T-helper 1 cell (primary cell): Measurements from ENCODE around the gene ZKSCAN4.

Experiments
- DNase-seq, 5 donors: peaks; one replicate each; pipeline ENCODE4 v3.0.0-alpha.2; 2012 to 2020

The ZKSCAN4 gene

DNA sequence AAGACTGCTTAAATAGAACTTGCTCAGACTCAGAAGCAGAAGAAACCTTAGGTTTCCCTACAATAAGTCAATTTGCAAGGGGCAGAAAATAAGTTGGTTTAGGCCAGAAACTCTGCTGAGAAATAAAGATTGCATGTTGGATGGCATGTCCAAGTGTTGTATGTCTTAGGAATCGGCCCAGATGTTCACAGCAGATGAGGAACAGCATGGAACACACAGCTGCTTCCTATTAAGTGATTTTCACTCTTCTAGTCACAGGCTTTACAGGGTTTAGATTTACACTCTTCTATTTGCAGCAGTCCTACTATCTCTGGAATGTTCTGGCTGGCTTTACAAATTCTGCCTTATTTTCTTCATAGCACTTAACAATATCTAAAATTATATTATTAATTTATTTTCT, 3.2 kb downstream of the ZKSCAN4 start:
- DNase-seq, result no peak

DNA sequence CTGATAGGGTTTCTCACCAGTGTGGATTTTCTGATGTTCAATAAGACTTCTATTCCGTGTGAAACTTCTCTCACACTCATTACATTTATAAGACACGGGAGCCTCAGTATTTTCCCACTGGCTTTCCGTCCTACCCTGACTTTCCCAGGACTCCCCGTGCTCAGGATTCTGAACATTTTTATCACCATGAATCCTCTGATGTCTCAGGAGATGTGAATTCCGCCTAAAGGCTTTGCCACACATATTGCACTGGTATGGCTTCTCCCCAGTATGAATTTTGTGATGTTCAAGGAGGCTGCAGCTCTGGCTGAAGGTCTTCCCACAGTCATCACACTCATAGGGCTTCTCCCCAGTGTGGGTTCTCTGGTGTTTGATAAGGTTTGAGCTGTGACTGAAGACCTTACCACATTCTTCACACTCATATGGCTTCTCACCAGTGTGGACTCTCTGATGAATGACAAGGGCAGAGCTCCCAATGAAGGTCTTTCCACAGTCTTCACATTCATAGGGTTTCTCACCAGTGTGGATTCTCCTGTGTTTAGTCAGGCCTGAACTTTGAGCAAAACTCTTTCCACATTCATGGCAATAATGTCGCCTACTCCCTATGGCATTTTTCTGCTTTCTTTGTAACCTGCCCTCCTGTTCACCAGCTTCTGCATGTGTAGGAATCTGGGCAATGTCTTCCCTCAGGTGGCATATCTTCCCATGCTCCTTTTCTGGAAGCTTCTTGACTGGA, 6.7 kb downstream of the ZKSCAN4 start:
- no peak for DNase-seq

DNA sequence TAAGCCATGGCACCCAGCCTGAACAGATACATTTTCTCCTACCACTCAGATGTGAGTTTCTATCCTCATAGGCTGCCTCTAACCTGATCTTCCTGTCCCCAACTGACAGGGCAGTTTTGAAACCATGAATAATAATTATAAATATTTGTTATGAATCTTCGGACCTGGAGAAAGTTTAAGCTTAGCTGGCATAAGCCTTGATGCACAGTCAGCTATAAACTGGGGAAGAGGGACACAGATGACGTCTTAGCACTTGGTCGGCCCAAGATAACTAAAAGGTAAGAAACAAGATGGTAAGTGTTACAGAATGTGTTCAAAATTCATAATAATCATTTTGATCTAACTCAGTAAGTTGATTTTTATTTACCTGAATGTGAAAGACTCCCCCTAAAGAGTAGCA, 8.1 kb downstream of the ZKSCAN4 start:
- no peak for DNase-seq

DNA sequence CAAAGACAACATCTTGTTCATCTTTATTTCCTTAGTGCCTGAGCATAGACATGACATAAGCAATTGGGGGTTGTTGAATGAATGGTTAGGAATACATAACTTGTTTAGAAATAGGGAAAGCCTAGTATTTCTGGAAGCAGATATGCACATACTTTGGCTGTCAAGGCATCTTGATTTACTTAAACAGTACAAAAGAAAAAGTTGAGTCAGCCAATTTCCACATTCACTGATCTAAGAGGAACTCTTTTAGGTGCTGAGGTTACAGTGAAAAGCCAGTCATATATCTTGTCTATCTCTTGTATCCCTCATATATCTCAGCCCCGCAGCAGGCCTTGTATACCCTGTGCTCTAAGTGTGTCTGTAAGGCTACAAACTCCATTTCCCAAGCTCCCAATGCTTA, 11.6 kb downstream of the ZKSCAN4 start:
- no peak for DNase-seq

DNA sequence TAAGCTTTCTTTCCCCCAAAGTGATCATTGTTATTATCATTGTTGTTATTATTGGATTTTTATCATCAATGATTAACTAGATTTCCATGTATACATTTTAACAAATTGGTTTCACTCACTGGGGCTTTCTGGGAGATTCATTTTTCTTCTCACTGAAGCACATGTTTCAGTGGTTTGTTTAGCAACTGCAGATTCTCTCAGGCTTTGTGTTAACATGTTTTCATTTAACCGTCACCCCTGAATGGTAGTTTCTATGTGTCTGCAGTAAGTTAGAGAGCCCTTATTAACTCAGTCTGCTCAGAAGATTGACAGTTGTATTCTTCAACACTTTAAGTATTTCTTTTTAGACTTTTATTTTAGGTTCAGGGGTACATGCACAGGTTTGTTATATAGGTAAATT, 12.4 kb downstream of the ZKSCAN4 start:
- DNase-seq, result no peak

DNA sequence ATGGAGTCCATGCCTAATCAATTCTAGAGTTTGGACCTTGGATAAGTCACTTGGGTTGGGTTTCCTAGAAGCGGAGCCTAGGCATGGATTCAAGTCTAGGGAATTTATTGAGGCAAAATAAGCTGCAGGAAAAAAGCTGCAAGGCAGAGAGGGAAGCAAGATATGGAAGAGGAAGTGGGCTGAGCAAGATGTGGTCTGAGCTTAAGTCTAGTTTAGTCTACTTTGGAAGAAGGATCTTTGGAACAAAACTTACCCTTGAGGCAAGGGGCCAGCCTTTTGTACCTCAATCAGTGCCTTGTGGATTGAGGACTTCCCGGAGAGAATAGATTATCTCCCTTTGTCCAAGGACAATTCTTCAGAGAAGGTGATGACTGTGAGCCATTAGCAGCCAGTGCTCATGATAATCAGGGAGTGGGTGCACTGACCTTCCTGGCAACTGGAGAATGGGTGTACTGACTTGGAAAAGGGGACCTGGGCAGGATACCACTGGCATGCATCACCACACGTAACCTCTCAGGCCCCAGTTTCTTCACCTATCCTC, 16.1 kb downstream of the ZKSCAN4 start:
- no peak for DNase-seq

DNA sequence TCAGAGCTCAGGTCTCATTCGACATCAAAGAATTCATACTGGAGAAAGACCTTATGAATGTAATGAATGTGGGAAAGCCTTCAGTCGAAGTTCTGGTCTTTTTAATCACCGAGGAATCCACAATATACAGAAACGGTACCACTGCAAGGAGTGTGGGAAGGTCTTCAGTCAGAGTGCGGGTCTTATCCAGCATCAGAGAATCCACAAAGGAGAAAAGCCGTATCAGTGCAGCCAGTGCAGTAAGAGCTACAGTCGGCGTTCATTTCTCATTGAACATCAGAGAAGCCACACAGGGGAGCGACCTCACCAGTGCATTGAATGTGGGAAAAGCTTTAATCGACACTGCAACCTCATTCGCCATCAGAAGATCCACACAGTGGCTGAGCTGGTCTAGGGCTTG, 19.3 kb downstream of the ZKSCAN4 start:
- DNase-seq, result no peak

DNA sequence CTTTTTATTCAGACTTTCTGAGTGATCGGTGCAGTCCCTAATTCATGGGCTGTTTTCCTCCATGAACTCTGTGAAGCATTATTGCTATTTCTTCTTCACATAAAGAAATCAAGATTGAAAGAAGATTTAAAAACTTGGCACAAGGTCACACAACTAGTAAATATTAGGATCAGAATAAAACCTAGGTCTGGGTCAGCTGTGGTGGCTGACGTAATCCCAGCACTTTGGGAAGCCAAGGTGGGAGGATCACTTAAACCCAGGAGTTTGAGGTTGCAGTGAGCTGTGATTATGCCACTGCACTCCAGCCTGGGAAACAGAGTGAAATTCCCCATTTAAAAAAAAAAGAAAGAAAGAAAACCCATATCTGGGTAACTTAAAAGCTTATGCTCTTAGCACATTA, 25.6 kb downstream of the ZKSCAN4 start:
- DNase-seq, result no peak

DNA sequence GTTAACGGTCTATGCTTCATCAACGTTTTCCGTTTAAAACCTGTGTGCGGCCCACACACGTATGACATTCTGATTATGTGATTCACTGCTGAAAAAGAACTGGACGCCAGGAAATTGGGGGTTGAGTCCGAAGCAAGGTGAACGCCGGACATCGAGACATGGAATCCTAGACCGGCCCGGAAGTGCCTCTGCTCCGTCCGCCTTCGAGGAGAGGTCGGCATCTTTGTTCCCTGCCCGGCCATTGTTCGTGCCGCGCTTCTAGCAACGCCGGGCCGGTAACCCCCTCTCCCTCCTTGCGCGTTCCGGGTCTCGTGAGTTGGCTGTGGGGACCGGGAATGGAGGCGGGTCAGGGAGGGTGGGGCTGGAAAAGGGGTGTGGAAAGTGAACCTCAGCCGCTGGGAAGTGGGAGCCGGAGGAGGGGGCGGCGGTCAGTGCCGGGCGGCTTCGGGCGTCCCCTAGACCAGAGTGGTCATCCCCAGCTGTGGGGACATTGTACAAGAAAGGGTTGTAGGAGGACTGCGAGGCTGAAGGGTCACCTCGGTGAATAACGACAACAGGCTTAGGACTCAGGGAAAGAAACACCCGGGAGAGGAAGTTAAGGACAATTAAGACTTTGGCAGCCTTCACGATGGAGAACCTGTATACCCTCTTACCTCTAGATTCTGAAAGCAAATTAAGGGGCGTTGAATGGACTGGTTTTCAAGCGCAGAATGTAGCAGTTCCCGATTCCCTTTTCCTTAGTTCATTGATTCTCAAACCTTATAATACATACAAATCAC, 26.8 kb downstream of the ZKSCAN4 start, which contains the start of gene ZSCAN9:
ZSCAN9 (plus strand) TSS at position 220 of the 779 bp plus-strand sequence. CDS start 1,810 bp downstream, outside the sequence.
- DNase-seq, result peak in 2 of 5 donors; percentile 5 to 61

DNA sequence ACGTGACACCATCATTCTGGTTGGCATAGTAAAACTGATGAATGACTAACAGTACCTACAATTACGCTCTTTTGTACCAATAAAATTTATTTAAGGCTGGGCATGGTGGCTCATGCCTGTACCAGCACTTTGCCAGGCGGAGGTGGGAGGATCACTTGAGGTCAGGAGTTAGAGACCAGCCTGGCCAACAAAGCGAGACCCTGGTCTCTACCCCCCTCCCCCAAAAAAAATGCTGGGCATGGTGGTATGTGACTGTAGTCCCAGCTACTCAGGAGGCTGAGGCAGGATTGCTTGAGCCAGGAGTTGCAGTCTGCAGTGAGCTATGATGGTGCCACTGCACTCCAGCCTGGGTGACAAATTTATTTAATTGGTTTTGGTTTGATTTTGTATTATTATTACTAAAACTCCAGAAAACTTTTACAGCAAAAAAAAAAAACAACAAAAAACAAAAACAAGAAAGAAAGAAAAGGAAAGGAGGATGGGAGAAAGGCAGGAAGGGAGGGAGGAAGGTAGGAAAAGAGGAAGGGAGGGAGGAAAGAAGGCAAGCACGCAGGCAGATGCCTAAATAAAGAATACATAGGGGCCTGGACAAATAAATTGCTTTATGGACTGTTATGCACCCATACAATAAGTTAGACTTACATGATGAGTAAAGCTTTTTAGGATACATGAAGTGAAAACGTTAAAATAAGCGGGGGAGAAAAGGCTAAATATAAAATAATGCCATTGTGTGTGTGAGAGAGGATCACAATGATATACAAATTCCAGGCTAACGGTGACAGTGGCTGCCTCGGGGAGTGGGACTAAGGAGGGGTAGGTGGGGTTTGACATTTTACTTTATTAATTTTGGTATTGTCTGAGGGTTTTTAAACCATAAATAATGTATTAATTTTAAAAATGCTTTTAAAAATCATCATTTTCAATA, 27.7 kb downstream of the ZKSCAN4 start:
- no peak for DNase-seq

DNA sequence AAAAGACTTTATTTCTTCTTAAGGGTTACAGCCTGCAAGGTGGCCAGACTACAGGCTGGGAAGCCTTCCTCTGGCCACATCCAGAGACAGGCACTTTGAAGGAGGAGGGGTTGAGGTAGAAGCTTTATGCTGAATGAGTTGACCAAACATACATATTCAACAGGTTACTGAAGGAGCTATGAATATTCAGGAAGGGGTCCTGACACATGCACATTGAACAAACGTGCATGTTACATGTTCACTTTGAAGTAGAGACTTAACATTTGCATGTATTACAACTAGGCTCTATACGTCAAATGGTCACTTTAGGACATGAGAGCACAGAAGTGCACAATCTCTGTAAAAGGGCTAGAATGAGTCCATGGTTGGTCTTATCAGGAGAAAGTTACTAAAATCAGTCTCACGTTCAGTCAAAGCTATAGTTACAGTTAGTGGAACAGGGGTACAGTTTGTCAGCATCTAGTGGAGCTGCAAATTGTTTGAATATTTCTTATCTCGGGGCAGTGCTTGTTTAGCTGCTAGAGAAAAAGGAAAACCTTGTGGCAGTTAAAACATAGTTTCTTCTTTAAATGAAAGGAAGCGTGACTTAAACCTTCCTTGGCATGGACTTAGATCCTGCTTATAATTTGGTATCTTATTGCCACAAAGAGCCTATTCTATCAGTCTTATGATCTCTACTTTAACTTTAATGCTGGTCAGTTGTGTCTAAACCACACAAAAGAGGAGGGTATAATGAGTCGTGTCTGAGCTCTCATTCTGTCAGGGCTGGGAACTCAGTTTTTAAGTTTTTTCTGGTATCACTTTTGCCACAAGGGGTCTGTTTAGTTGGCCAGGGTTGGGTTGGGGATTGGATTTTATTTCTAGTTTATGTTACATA, 31.6 kb downstream of the ZKSCAN4 start:
- DNase-seq, result no peak

DNA sequence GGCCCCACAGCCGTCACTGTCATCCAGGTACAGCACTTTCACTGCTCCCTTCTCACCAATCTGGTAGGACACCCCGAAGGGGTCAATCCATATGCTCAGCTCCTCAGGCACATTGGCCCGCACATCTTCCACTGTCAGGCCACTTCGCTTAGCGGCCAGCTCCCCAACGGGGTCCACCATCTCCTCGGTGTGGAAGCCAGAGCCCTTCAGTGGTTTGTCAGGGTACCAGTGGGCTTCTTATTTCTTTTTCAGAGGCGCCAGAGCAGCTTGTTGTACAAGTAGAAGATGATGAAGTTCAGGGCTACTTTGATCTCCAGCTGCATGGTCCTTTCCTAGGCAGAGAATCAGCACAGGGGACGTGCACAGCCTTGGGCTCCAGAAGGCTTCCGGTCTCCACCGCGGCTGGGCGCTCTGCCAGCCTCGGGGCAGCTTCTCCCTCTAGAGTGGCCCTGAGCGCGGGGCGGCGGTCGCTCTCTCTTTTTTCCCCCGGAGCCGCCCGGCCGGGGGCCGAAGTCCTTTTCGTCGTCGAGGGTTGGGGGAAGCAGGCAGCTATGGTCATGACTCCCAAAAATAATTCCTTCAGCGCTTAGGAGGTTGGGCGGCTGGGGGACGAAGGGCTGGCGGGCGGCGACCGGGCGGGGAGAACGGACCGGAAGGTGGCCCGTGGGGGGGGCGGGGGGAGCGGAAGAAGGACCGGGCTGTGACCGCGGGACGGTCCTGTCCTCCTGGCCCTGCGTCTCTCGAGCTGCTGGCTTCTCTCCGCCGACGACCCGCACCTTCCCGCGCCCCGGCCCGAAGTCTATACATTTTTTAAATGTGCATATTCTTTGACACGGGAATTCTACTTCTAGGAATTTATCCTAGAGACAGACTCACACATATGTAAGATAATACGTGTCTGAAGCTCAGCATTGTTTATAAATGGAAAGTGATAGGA, 33.5 kb downstream of the ZKSCAN4 start:
- DNase-seq, result peak in 1 of 5 donors; percentile 35

DNA sequence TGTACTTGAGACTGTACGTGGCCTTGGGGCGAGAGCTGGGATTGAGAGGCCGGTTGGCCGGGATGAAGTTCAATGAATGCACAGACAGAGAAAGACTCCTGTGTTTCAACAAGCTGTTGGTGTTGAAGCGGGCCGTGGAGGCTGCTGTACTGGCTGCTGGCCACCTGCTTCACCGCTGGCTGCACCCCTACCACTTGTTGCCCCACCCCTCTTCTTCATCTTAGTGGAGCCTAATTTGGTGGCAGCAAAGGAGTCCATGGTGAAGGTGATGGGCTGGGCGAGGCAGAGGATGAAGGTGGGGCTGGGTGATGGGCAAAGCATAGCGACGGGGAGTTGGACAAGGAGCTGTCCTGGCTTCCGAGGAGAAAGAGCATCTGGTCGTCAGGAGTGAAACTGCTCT, 34.2 kb downstream of the ZKSCAN4 start:
- DNase-seq, result no peak

DNA sequence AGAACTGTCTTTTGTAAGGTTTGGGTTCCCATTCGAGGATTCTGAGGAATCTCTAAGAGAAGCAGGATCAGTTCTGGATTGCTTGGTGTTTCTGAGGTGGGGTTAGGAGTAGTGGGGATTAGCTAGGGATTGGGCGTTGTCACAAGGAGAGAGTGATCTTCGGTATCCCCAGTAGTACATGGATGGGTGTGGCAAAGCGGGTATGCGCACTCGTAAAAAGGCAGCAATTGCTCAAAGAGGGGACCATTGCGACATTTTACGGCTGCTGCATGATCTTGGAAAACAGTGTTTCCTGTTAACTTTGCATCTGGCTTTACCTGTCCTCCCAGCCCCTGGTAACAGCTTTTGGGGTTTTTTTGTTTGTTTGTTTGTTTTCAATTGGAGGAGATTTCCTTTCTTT, 36.6 kb downstream of the ZKSCAN4 start:
- no peak for DNase-seq

DNA sequence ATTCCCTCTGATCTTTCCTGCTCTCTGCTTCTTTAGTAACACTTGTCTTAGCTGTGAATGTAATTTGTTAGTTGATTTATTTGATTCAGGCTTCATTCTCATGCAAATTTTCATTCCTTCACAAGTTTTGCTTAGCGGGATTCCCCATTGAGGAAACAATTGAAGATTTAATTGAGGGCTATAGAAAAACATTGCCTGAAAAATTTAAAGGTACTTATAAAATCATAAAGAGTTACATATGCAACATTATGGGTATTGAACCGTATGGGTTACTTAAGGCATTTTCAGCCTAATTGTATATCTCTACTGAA, 38.9 kb downstream of the ZKSCAN4 start:
- DNase-seq, result no peak

DNA sequence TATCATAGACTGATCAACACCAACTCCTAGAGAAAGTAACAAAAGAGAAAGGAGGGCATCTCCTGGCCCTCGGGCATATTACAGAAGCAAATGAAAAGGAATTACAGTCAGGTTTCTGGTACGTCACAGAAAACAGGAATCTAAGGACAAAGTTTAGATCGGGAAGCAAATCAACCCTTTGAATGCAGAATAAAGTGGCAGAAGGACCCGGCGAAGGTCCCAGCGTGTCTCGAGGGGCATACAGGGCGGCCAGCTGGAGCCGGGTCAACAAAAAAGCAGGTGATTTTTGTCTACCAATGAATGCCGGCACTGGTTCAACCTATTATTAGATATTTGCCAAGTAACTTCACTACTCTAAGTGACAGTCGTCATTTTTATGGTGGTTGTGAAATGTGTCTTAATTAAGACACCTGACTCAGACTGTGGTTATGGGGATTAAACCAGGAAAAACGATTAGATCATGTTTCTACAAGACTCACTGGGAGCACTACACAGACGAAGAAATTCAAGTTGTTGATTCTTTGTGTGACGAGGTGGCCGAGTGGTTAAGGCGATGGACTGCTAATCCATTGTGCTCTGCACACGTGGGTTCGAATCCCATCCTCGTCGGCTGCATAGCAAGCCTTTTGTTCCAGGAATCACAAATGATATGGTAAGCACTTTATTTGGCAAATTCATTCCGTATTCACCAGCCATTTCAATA, 39.4 kb downstream of the ZKSCAN4 start:
- peak in 1 of 5 donors; percentile 32 for DNase-seq

DNA sequence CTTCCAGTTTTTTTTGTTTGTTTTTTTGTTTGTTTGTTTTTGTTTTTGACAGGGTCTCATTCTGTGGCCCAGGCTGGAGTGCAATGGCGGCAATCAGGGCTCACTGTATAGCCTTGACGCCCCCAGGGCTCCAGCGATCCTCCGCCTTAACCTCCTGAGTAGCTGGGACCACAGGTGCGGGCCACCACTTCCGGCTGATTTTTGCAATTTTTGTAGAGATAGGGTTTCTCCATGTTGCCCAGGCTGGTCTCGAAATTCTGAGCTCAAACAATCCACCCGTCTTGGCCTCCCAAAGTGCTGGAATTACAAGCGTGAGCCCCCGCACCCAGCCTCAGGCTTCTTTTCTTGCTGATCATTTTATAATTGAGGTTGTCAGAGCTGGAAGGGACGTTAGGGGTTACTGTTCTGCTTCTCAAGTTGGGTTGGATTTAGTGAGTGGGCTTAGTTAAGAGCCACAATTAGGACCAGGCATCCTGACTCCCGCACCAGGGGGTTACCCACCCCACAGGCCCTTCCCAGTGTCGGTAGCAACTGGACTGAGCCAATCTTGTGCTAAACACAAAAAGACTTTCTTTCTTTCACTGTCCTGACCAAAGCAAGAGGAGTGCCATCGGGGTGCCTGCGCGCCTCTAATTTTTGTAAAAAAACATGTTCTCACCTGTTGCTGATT, 40.1 kb downstream of the ZKSCAN4 start:
- no peak for DNase-seq

DNA sequence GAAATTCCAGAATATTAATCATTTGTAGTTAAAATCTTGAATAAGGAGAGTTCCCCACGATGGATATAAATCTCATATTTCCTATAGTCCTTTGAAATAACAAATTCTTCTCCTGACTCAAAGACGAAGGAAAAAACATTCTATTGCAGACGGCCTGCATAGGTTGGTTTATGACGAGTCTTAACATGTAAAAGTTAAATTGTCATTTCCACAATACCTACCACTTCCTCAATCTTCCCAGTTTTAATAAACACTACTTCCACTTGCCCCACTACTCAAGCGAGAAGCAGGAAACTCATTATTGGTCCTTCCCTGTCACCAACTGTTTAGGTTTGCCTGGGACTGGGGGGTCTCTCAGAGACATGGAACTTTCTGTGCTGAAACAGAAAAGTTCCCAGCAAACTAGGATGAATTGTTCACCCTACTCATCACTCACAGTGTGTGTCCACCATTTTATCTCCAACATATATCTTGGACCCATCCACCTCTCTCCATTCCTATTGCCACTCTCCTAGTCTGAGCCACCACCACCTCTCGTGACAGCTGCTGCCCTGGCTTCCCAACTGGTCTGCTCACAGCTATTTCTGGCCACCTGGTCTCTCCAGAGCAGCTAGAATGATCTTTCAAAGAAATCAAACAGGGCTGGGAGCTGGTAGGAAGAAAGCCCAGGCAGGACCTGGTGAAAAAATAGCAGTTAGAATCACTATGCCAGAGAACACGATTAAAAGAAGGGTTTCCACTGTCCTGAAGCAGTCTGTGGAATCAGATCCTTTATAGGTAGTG, 42.1 kb downstream of the ZKSCAN4 start:
- no peak for DNase-seq
